COLO829 (cell line): ENCODE results near the gene C4orf50.

Experiments
- DNase-seq: peaks from one replicate; pipeline ENCODE4 v3.0.0; 2012; ENCODE audit warnings: low spot score

Gene C4orf50

DNA sequence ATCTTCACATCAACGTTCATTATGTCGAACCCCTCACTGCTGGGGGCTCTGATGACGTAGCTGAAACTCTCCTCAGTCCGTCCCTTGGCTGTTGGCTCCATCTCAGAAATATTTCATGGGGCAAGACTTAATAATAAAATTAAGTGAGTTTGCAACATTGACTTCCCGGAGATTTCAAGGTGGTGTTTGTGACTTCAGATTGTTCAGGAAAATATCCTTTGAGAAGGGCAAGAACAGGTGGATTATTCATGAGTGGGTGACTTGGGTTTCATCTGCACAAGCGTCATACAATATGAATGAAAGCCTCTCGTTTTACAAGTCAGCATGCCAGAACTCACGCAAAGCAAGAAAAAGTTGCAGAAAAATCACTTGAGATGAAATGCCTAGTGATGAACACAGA is at the start of gene C4orf50:
TSS of gene C4orf50 (minus strand) at position 101 of the 400 bp plus-strand sequence.
- no peak for DNase-seq

DNA sequence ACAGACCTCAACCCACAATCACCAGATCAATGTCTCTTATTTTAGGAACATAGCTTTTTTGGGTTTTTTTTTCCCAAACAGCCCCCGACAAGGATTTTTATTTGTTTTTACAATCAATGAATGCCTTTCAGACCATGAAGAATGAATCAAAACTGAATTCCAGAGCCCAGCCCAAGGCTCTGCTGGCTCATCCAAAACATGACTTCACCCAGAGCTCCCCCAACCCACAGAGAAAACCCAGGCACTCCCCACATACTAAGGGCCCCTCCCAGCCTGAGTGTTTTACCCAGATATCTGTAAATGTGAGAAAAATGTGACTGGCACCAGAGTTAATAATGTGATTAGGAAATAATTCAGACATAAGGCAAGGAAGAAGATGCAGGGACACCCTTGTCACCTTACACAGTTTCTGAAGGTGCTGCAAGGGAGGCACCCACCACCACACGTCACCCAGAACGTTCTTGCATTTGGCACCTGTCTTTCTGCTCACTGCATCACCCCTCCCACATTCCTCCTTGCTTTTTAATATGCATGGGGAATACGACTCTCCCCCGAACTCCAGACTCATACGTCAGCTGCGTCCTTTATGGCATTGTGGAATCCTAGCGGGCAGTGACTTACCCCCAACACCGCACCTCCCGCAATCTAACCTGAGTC is 47.8 kb upstream of the C4orf50 start:
- no peak for DNase-seq

DNA sequence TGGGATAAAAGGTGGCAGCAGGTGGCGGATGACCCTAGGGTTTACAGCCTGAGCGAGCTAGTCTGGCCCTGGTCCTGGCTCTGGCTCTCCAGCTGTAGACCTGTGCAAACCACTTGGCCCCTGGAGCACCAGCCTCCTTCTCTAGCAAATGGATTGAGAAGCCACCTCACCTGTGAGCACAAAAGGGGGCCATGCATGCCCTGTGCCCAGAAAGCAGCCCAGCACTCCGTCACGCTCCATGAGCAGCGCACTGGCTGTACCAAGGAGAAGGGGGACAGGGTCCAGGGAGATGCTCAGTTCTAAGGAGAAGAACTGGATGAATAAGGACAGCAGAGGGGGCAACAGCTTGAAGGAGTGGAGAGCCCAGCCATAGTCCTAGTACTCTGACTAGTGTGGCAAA is 46.9 kb upstream of the C4orf50 start:
- no peak for DNase-seq

DNA sequence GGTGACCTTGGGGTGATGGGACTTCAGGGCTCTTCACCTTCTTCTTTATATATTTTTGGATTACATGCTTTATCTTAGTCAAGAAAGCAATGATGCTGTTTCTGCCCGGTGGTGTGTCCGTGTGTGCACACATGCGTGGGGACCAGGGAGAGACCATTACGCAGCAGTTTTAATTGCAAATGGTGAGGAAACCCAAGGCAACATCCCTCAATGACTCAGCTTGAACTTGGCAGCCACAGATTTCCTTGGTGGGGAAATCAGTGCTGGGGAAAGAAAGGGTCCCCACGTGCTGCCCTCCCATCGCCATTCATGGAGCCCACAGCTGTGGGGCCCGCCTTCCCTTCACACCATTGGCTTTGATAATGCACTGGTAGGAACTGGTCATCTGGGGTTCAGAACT is 46.2 kb upstream of the C4orf50 start:
- no peak for DNase-seq

DNA sequence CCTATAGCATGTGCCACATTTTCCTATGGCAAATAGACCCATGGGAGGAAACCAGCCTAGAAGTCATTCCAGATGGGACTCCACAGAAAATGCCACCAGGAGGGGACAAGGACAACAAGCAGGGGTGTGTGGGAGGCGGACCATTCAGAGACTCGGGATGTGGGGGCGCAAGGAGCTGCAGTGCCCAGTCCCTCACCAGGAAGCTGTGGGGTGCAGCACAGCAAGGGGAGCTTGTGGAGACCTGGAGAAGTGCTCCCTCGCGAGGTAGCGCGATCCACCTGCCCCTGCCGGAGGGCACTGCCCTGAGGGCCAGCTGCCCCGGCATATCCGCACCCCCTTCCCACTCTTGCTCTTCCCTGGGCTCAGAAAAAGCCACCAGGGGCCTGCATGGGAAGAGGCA is 45.5 kb upstream of the C4orf50 start:
- no peak for DNase-seq

- no peak for DNase-seq
These were observed 43.9 kb upstream of the C4orf50 start for GRCh38 chr4:6062133-6062532.

DNA sequence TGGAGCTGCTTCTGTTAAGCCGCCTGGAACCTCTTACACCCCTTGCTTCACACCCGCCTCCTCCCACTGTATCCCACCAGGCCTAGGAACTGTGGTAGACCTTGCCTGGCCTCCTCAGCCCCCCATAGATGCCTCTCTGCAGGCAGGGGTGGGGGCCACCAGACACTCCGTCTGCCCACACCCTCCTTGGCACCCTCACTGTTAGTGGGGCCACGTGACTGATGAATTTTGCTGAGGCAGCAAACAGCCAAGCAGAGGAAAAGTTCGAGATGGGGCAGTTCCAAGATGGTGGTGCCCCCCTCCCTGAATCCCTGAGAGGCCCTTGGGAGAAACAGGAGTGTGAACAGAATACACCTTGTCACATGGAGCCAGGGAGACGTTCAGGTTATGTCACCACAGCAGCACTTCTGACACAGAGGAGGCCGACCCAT is 41.2 kb upstream of the C4orf50 start:
- no peak for DNase-seq

DNA sequence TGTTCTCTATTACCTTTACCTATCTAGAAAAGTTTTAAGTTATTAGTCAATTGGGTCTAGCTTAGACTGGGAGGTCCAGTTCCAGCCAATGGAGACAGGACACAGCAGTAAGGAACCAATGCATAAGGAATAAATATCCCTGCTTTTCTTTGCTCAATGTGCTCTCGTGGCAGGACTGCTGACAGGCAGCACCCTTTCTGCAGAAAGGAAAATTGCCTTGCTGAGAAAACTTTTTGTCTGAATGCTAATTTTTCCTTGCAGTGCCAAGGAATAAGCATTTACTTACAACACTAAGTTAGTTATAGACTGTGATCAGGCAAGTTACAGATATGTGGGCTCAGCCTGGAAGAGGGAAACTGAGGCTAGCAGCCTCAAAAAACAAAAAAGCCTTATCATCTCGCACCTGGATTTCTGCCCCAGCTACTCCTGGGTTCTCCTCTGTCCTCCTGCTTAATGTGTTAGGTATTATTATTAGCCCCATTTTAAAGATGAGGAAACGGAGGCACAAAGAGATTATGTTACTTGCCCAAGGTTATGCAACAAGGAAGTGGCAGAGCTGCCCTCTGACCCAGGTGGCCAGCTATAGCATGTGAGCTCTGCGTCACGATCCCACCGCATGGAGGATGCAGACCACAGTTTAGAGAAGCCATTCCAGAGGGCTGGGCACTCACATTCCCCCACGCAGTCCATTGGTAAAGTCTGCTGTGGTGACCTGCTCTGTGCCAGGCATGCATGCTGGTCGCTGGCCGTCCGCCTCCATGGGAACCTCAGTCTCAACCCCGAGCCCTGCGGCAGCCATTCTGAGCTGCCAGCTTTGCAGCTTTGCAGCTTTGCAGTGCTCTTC is 40.5 kb upstream of the C4orf50 start:
- no peak for DNase-seq

DNA sequence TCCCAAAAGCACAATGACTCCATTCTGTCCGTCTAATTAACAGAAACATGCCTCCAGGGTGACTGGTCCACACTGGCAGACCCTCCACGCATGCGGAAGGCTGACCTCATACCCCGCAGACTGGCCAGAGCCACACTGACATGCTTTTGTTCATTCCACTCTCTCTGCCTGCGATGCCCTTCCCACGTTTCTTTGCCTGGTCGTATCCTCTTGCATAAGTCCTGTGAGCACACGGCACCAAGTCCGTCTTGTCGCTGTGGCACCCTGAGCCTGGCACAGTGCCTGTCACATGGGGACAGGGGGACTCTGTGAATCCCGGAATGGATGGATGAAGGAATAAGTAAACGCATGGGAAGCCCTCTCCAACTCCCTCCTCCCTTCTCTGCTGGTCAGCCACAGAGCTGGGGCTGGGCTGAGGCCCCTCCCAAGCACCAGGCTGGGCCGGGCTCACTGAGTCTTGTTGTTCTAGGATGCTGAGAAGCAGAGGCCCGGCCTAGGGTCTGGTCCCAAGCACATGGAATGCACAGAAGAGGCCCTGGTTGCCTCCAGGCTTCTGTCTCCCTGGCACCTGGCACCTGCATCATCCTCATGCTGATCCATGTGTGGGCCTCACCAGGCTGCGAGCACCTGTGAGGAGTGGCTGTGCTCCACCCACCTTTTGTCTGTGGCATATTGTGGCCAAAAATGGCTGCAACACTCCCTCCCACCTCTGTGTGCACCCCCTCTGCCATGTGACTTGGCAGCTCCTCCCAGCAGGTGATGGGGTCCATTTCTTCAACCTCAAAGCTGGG is 38.9 kb upstream of the C4orf50 start:
- DNase-seq = no peak

- no peak for DNase-seq
These were observed 37.2 kb upstream of the C4orf50 start for GRCh38 chr4:6055436-6055835.

- DNase-seq = no peak
These were observed 36.8 kb upstream of the C4orf50 start for GRCh38 chr4:6055030-6055429.

DNA sequence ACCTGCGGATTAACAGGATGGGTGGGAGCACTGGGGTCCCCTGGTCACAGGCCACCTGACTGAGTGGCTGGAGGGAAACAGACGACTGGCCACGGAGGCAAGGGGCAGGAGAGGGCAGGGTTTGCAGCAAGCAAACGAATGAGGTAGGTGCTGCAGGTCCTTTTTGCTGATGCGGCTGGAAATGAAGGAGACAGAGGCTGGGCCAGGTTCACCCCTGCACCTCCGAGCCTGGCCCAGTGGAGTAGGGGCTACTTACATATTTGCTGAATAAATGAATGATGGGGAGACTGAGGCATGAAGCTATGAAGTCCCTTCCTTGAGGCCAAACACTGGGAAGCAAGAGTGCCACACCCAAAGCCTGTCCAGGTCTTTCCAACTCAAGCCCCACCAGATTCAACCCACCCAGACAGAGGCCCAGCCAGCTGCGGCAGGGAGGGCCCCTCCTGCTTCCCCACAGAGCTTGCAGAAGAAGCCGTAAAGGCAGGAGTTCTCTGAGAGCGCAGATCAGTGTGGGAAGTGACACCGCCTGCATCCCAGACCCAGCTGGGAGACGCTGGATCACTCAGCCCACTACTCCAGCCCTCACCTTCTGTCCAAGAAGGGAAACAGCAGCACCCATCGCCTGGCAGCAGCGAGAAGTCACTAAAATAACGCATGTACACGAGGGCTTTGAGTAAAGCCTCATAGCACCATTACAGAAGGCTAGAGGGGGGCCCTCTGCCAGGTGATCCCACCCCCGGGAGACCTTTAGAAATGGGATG is 36.1 kb upstream of the C4orf50 start:
- no peak for DNase-seq

GRCh38 chr4:6052679-6053078 is 34.4 kb upstream of the C4orf50 start:
- no peak for DNase-seq

DNA sequence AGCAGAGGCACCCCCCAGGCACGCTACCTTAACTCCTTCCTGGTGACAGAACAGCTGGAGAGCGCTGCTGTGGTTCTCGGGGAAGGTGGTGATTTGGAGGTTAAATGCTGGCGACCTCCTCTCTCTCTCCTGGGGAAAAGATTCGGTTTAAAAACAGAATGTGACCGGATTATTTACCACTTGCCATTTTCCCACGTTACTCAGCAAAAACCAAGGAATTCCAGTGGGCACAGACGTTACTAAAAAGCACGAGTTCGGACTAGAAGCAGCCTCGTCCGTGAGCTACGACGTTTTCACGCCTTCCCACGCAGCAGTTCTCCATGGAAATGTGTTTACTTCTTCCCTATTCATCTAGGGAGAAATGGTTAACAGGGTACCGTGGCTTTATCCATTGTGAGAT is 32.3 kb upstream of the C4orf50 start:
- DNase-seq = no peak

GRCh38 chr4:6049985-6050384 is 31.8 kb upstream of the C4orf50 start:
- DNase-seq = no peak

DNA sequence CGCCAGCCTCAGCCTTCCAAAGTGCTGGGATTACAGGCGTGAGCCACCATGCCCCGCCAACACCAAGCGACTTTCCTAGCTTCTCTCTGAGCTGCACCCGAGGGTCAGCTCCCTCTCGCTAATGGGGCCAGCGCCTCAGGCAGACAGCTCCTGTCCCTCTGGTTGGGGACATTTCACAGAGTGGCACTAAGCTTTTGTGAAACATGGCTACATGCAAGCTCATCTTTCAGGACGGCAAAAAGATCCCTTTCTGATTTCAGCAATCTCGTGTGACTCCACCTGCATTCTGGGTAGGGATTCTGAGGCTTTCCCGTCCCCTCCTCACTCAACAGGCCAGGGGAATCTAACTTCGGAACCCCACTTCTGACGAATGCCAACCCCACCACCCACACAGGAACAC is 31.0 kb upstream of the C4orf50 start:
- no peak for DNase-seq

DNA sequence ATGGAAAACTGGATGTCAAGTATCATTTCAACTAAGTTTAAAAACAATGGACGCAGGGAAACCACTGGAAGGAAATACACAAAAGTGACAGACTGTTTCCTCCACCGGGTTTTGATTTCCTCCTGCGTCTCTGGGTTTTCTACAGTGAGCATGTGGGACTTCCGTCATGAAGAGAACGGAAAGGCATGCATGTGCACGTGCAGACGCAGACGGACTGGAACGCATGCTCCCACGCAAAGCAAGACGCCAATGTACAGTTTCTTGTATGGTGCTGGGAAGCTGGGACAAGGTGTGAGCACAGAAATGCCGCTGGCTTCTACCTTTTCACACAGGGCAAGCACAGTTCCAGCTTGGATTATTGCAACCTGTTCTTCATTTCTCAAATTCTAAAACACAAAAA is 30.3 kb upstream of the C4orf50 start:
- no peak for DNase-seq

GRCh38 chr4:6047130-6047673 is 29.0 kb upstream of the C4orf50 start:
- no peak for DNase-seq

DNA sequence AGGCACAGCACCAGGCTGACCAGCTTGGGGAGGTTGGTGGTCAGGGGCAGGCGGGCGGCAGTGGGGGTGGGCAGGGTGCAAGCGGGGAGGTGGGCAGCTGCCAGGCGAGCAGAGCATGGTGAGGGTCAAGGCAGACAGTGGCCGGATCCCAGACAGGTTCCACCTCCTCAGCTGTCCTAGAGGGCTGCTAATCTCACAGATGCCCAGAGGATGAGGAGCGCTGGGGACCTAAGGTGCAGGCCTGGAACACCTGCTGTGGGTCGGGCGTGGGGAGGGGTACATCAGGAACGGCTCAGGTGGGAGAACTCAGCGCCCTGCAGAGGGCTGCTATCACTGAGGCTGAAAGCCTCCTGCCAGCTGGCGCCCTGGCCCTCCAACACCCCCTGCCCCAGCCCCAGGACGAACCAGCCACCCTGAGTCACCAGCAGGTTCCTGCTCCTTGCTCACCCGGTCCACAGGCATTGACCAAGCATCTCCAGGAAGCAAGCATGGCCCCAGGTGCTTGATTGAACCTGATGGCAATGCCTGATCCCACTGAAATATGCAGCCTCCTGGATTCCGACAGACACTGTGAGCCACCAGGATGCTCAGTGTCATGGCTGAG is 28.4 kb upstream of the C4orf50 start:
- no peak for DNase-seq

- DNase-seq = no peak
These were observed 26.6 kb upstream of the C4orf50 start for GRCh38 chr4:6044805-6045204.

DNA sequence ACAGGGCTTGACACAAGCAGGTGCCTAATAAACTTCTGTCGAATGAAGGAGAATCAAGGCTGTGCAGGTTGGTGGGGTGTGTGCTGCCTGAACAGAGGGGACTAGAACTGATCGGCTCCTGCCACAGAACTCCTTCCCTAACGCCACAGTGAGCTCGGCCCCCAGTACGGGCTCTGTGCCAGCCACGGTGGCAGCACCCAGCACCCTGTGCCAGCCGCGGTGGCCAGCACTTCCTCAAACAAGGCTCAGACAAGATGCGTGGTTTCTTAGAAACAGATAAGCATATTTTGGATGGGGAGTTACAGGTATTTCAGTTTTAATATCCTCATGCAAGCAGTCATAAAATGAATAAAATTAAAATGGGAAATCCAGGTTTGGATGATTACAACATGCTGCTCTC is 26.0 kb upstream of the C4orf50 start:
- DNase-seq = no peak
